K562 (cell line): ENCODE results near the gene ADM5. TPM values are rescaled to one million over a fixed set of nuclear protein-coding genes. Genes with fewer than 3 reads are reported as not detected.
A peak's percentile ranks its signal among the peaks of the same experiment; 100 is the strongest.

Experiments
- ATAC-seq: fragments of 200-7000 bp; cut with Tn5 transposase; 3 replicates; pipeline ENCODE4 v1.9.1; 2020; ENCODE audit warnings: moderate library complexity
- BruUV-seq: library from RNA; stranded (reverse); fragments of 400-500 nt; replicated peaks from 2 replicates; lab custom pipeline; 2021; lab: Mats Ljungman, UMichigan
- CTCF ChIA-PET: fragments of 300-600 bp; formaldehyde crosslinking; extraction: SDS; loops from one replicate; lab custom pipeline; 2021; ENCODE audit warnings: low intra/inter-chr PET ratio; lab: Yijun Ruan, JAX
- POLR2A ChIA-PET: fragments of 300-600, 350-650 bp; sonication (Branson Sonifier 250); formaldehyde crosslinking; extraction: SDS; loops from one replicate; lab custom pipeline; 2021; ENCODE audit warnings: antibody characterized with exemption, inconsistent platforms; lab: Yijun Ruan, JAX
- DNase-seq, 4 experiments: peaks; one replicate each; pipeline versions ENCODE4 v3.0.0 to v3.0.0-alpha.2; 2011 to 2018; ENCODE audit warnings: low spot score in 3 of 4, mixed read lengths in 3 of 4; ENCODE audit errors: extremely low read depth in 1 of 4
- FAIRE-seq: peaks from 2 replicates; lab custom pipeline; 2011; peaks lifted over from hg19 to GRCh38; lab: Jason Lieb, UNC
- H2AFZ ChIP-seq: 2 replicates; pipeline ENCODE4 v1.6.0; 2011; ENCODE audit warnings: low read depth, low read length, control low read depth, inconsistent platforms
- H3K27ac ChIP-seq: fragments of 200-600 bp; 3 replicates; pipeline ENCODE4 v1.8.0; 2011; ENCODE audit warnings: low read depth, mild to moderate bottlenecking, control low read depth, inconsistent platforms, low read length, moderate library complexity, mixed read lengths; ENCODE audit errors: extremely low read depth
- H3K27me3 ChIP-seq, 2 experiments: fragments of 300-600 bp in 1 of 2; 2 replicates in 1 of 2; 3 replicates in 1 of 2; pipeline versions ENCODE4 v1.6.0 to v1.8.0; 2011; ENCODE audit warnings: inconsistent platforms in 2 of 2, low read length in 2 of 2, mild to moderate bottlenecking in 1 of 2, mixed read lengths in 1 of 2, moderate library complexity in 1 of 2; ENCODE audit not compliant: control insufficient read depth in 2 of 2, insufficient read depth in 2 of 2
- H3K36me3 ChIP-seq: fragments of 300-600 bp; 3 replicates; pipeline ENCODE4 v1.8.0; 2011; ENCODE audit warnings: mild to moderate bottlenecking, low read length, inconsistent platforms; ENCODE audit not compliant: control insufficient read depth, insufficient read depth
- H3K4me1 ChIP-seq, 2 experiments: fragments of 200-600 bp in 1 of 2; replicated peaks in 1 of 2; 2 replicates in 1 of 2; 3 replicates in 1 of 2; pipeline versions ENCODE4 v1.5.1 to v1.8.0; 2011; ENCODE audit warnings: inconsistent platforms in 2 of 2, low read length in 2 of 2, mild to moderate bottlenecking in 1 of 2, mixed read lengths in 1 of 2, moderate library complexity in 1 of 2; ENCODE audit not compliant: control insufficient read depth in 2 of 2, insufficient read depth in 2 of 2
- H3K4me2 ChIP-seq: 2 replicates; pipeline ENCODE4 v1.6.1; 2011; ENCODE audit warnings: low read length, control low read depth, inconsistent platforms, mixed read lengths; ENCODE audit not compliant: insufficient read depth
- H3K4me3 ChIP-seq: fragments of 200-600 bp; sonication (generic), shearing (Covaris generic); 2 replicates; pipeline ENCODE4 v1.5.1; 2016; ENCODE audit warnings: control low read depth, inconsistent platforms
- H3K79me2 ChIP-seq: fragments of 200-600 bp; 3 replicates; pipeline ENCODE4 v1.8.0; 2011; ENCODE audit warnings: low read length, inconsistent platforms; ENCODE audit not compliant: control insufficient read depth, insufficient read depth
- H3K9ac ChIP-seq, 2 experiments: 2 replicates each; pipeline versions ENCODE4 v1.6.0 to v1.6.1; 2011; ENCODE audit warnings: low read depth in 2 of 2, low read length in 2 of 2, control low read depth in 1 of 2, inconsistent platforms in 1 of 2, mild to moderate bottlenecking in 1 of 2, mixed read lengths in 1 of 2; ENCODE audit not compliant: insufficient read depth in 1 of 2
- H3K9me1 ChIP-seq: one replicate; pipeline ENCODE4 v1.6.0; 2011; ENCODE audit warnings: inconsistent platforms, mild to moderate bottlenecking, low read length, moderate library complexity; ENCODE audit not compliant: control insufficient read depth, insufficient read depth
- H3K9me3 ChIP-seq: replicated peaks from 2 replicates; pipeline ENCODE4 v1.5.1; 2011; ENCODE audit warnings: low read depth, low read length, inconsistent platforms; ENCODE audit not compliant: control insufficient read depth, insufficient read depth
- H4K20me1 ChIP-seq: replicated peaks from 2 replicates; pipeline ENCODE4 v1.6.1; 2011; ENCODE audit warnings: low read length, inconsistent platforms, mixed read lengths; ENCODE audit not compliant: control insufficient read depth, insufficient read depth
- ATF3 ChIP-seq, 2 experiments: fragments of 450-650 bp in 1 of 2; sonication (generic) in 1 of 2; formaldehyde crosslinking in 1 of 2; IDR thresholded peaks in 1 of 2; conservative IDR thresholded peaks in 1 of 2; 2 replicates each; pipeline versions ENCODE4 v1.6.1 to v1.8.1; 2016 to 2023; ENCODE audit warnings: mild to moderate bottlenecking in 2 of 2, moderate library complexity in 2 of 2, inconsistent platforms in 1 of 2, missing genetic modification reagents in 1 of 2
- CSDE1 ChIP-seq, 2 experiments: fragments of 450-650 bp; IDR thresholded peaks; 2 replicates each; pipeline ENCODE4 v1.6.1; 2016; ENCODE audit warnings: mild to moderate bottlenecking in 1 of 2
- ESRRB ChIP-seq: fragments of 250-450 bp; sonication (Bioruptor Pico); IDR thresholded peaks from 2 replicates; pipeline ENCODE4 v1.5.0; 2020; ENCODE audit warnings: mild to moderate bottlenecking, moderate library complexity, borderline replicate concordance
- HNRNPUL1 ChIP-seq: fragments of 200-400 bp; formaldehyde crosslinking; IDR thresholded peaks from 2 replicates; pipeline ENCODE4 v1.6.1; 2017; ENCODE audit warnings: low read length
- POLR2A ChIP-seq: fragments of 450-650 bp; conservative IDR thresholded peaks from 2 replicates; pipeline ENCODE4 v1.6.1; 2016
- POLR2G ChIP-seq: fragments of 200-400 bp; formaldehyde crosslinking; IDR thresholded peaks from 2 replicates; pipeline ENCODE4 v1.6.1; 2017; ENCODE audit warnings: low read depth, mild to moderate bottlenecking, antibody characterized with exemption, low read length, moderate library complexity
- RBFOX2 ChIP-seq: fragments of 200-400 bp; formaldehyde crosslinking; IDR thresholded peaks from 2 replicates; pipeline ENCODE4 v1.6.1; 2017; ENCODE audit warnings: low read depth, mild to moderate bottlenecking, low read length, moderate library complexity
- ZNF316 ChIP-seq: fragments of 450-650 bp; IDR thresholded peaks from 2 replicates; pipeline ENCODE4 v1.6.1; 2016
- ZNF445 ChIP-seq: fragments of 250-450 bp; sonication (Bioruptor Pico); IDR thresholded peaks from 2 replicates; pipeline ENCODE4 v1.4.0; 2020; ENCODE audit warnings: low read depth, mild to moderate bottlenecking, moderate library complexity
- ZNF740 ChIP-seq, 3 experiments: fragments of 200-800 bp in 1 of 3; sonication (Bioruptor generic) in 1 of 3; sonication (generic) in 1 of 3; formaldehyde crosslinking in 1 of 3; IDR thresholded peaks; 2 replicates each; pipeline versions ENCODE4 v1.6.1 to v1.8.0; 2016 to 2022; ENCODE audit warnings: mild to moderate bottlenecking in 2 of 3, missing compliant biosample characterization in 2 of 3, missing genetic modification characterization in 2 of 3, missing genetic modification reagents in 1 of 3
- WGBS: fragments of 100-300 bp; shearing (Covaris generic); methylation state at CpG from one replicate; pipeline ENCODE4 v1.1.6; 2016; ENCODE audit warnings: low coverage, mixed read lengths; ENCODE audit not compliant: insufficient coverage; ENCODE audit errors: missing lambda C conversion rate; 5-methylcytosine and 5-hydroxymethylcytosine counted together
- in situ Hi-C: fragments of 300-500 bp; cut with MboI; formaldehyde crosslinking; loops from 4 replicates; pipeline ENCODE4 v1.15.0; 2018; ENCODE audit warnings: inconsistent platforms, mixed read lengths
- intact Hi-C: fragments of 100-400 bp; cut with micrococcal nuclease; formaldehyde crosslinking; loops from 2 replicates; pipeline ENCODE4 v1.14.2; 2022
- polyA plus RNA-seq, 8 experiments: library from polyadenylated mRNA; depleted of rRNA in 4 of 8; stranded (reverse) in 5 of 8; unstranded in 3 of 8; fragments of >200 nt; fragmentation: Nextera tagmentation in 2 of 8; fragmentation: Illumina TruSeq in 1 of 8; extraction: Ambion mirVana in 2 of 8; extraction: Trizol in 1 of 8; gene quantifications; 2 replicates each; pipeline versions ENCODE4 v1.2.1 to v1.2.3, GENCODE V29; 2011 to 2014; ENCODE audit warnings: inconsistent platforms in 1 of 8, missing spikeins in 1 of 8
- total RNA-seq, 7 experiments: library from RNA; depleted of rRNA in 6 of 7; stranded (reverse); fragments of >200 nt in 6 of 7; fragmentation: Illumina TruSeq in 2 of 7; extraction: Trizol in 2 of 7; gene quantifications; 2 replicates each; pipeline versions ENCODE4 v1.2.1 to v1.2.3, GENCODE V29; 2011 to 2021; ENCODE audit warnings: low replicate concordance in 1 of 7

The ADM5 gene
- total and polyA plus RNA-seq, 9 of the 15 experiments (the other 6 are each of a cell fraction or from before 2014, with no cell fraction given), result 0.13 to 8.4 (median 2.0) TPM; not detected in 1

- TF ChIP-seq CSDE1 (IDR thresholded peaks at IDR 0.05), result no peak
- TF ChIP-seq POLR2G, result peak; percentile 45; the same call in 1 of the 2 replicates
- TF ChIP-seq RBFOX2, result peak; percentile 52; the same call in 1 of the 2 replicates
- peak; percentile 53; the same call in 1 of the 2 replicates for TF ChIP-seq POLR2A
- DNase-seq (no peak), ATAC-seq (no peak), FAIRE-seq (no peak)
- ChIA-PET CTCF (no interaction called here), POLR2A (interaction anchor here (0.7 to 1.0 kb wide), 3 partner anchors 9 to 27 kb away, joined by 3 to 8 read pairs (median 3); partner anchors contain the start of gene PRMT1)
- Histone ChIP-seq H3K36me3 (peaks cover 84% of the 10 kb centered on the region), H2AFZ (no peak overlapping the region), H3K4me1 (peaks cover 2 to 69% of the 10 kb centered on the region in 2 experiments; a peak in 2 of 5 replicates), H3K9me3 (no peaks in the 10 kb centered on the region), H3K27me3 (no peaks in the 10 kb centered on the region), H3K27ac (no peak overlapping the region), H3K9me1 (peaks cover 3% of the 10 kb centered on the region), H3K4me2 (no peak overlapping the region), H4K20me1 (peaks cover 5% of the 10 kb centered on the region; the same call in 1 of the 2 replicates), H3K4me3 (no peak overlapping the region), H3K79me2 (peaks cover 13% of the 10 kb centered on the region), H3K9ac (no peak overlapping the region)
- WGBS, result 98% methylated on average over 21 of the region's 23 CpGs
- no TSS peak for BruUV-seq
- intact Hi-C loops (loop anchor here (2.0 kb wide), 1 partner anchor 75 kb away; no protein-coding TSS in a partner anchor), in situ Hi-C loops (no loop called here)
Measured at GRCh38 chr19:49685845-49686332, 3.5 kb upstream of the ADM5 start.

- CTCF ChIA-PET, result no interaction called here
- Histone ChIP-seq H3K79me2 (peaks cover 8% of the 10 kb centered on the region), H3K9me3 (no peaks in the 10 kb centered on the region), H3K9me1 (peaks cover 3% of the 10 kb centered on the region), H3K36me3 (peaks cover 78% of the 10 kb centered on the region), H3K4me3 (no peak overlapping the region), H3K27ac (no peak overlapping the region), H4K20me1 (no peaks in the 10 kb centered on the region; the same call in 1 of the 2 replicates), H3K4me2 (no peak overlapping the region), H3K4me1 (peaks cover 0 to 69% of the 10 kb centered on the region in 2 experiments; a peak in 2 of 5 replicates), H2AFZ (no peak overlapping the region), H3K9ac (no peak overlapping the region), H3K27me3 (no peaks in the 10 kb centered on the region)
- FAIRE-seq, result no peak
- DNase-seq, result no peak
- no TSS peak for BruUV-seq
- TF ChIP-seq ESRRB (no peak), ZNF316 (peak; percentile 32; the same call in 1 of the 2 replicates), HNRNPUL1 (no peak), ZNF445 (CRISPR knock-in tag) (no peak), ATF3 (IDR thresholded peaks at IDR 0.05) (no peak), ATF3 (CRISPR knock-in tag; conservative IDR thresholded peaks at IDR 0.05) (no peak), ZNF740 (CRISPR knock-in tag; IDR thresholded peaks at IDR 0.05) (0 out of 2 replicates have a peak, but pooled peaks have one; percentile 23), ZNF740 (tag; IDR thresholded peaks at IDR 0.05) (no peak), POLR2G (peak; percentile 41; the same call in 1 of the 2 replicates)
- in situ Hi-C loops (no loop called here), intact Hi-C loops (no loop called here)
- POLR2A ChIA-PET, result interaction anchor here (0.6 to 1.0 kb wide), 3 partner anchors 10 to 191 kb away, joined by 3 to 8 read pairs (median 5); partner anchors contain the start of gene PRMT1
- ATAC-seq, result no peak
- WGBS, result 87% methylated on average over 3 of the region's 27 CpGs
Measured at GRCh38 chr19:49686503-49687088, 2.8 kb upstream of the ADM5 start.
